WI38 (cell line): ENCODE results near the gene TMCO4.

Experiments
- H3K4me3 ChIP-seq: 2 replicates; pipeline ENCODE4 v1.5.1; 2011; ENCODE audit warnings: low read depth, mild to moderate bottlenecking, control low read depth, low read length
- TF ChIP-seq, protein P1 (sequence below): IDR thresholded peaks from 2 replicates; pipeline ENCODE4 v1.5.1; 2012; ENCODE audit warnings: low read depth, mild to moderate bottlenecking, control low read depth, low read length

TMCO4 gene

DNA sequence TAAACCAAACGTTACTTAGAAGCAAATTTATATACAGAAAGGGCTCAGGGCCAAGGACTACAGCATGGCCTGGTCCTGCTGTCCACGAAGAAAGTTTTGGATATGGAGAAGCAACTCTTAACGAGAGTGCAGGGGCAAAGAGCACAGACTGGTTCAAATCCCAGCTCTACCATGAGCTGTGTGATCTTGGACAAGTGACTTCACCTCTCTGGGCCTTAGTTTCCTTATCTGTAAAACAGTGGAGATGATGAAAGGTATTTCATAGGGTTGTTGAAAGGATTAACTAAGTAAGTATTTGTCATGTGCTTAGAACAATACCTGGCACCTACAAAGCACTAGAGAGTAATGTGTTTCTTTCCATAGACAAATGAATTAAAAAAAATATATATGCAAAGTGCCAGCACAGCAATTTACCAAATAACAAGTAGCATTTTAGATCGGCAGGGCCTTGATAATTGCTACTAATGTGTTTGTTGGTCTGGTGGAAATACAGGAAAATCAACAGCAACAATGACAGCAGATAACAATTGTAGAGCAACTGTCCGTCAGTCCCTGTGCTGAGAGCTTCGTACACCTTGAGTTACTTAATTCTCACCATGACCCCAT lies 25.4 kb downstream of the TMCO4 start:
- H3K4me3 ChIP-seq: no peak overlapping the region
- TF ChIP-seq, protein P1, sequence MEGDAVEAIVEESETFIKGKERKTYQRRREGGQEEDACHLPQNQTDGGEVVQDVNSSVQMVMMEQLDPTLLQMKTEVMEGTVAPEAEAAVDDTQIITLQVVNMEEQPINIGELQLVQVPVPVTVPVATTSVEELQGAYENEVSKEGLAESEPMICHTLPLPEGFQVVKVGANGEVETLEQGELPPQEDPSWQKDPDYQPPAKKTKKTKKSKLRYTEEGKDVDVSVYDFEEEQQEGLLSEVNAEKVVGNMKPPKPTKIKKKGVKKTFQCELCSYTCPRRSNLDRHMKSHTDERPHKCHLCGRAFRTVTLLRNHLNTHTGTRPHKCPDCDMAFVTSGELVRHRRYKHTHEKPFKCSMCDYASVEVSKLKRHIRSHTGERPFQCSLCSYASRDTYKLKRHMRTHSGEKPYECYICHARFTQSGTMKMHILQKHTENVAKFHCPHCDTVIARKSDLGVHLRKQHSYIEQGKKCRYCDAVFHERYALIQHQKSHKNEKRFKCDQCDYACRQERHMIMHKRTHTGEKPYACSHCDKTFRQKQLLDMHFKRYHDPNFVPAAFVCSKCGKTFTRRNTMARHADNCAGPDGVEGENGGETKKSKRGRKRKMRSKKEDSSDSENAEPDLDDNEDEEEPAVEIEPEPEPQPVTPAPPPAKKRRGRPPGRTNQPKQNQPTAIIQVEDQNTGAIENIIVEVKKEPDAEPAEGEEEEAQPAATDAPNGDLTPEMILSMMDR: no peak

GRCh38 chr1:19773485-19773884 lies 26.2 kb downstream of the TMCO4 start:
- no peak overlapping the region for H3K4me3 ChIP-seq

DNA sequence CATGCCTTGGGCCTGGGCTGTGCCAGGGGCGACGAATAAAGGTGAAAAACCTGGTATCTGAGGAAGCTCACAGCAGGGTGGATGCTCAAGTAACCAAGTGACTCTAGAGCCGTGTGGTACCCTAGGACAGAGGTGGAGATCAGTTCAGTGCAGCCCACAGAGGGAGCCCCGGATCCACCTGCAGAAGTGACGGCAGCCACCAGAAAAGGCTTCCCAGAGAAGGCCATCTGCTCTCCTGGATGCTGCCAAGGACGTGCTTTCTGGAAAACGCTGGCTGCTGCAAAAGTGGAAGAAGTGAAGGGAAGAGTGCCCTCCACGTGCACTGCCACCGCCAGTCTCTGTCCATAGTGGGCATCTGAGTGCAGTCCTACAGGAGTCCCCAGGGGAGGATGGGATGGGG lies 27.7 kb downstream of the TMCO4 start:
- TF ChIP-seq, protein P1: no peak
- H3K4me3 ChIP-seq: no peak overlapping the region

More at GRCh38 chr1:19773485-19773884, 26.2 kb downstream of the TMCO4 start:
- TF ChIP-seq, protein P1: no peak

DNA sequence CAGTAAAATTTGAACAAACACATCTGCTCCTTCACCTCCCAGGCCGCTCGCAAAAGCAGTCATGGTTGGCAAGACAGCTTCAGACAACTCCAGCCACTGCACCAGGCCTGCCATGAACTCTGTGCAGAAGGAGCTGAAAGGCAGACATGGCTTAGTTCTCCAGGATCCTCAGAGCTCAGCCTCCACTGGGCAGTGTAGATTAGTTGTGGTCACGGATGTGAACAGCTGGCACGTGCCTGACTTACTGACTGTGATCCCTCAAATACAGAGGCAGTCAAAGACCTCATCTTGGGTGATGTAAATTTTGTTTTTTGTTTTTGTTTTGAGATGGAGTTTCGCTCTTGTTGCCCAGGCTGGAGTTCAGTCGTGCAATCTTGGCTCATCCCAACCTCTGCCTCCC lies 28.4 kb downstream of the TMCO4 start:
- TF ChIP-seq, protein P1: no peak

GRCh38 chr1:19770436-19771190 lies 29.1 kb downstream of the TMCO4 start:
- no peak overlapping the region for H3K4me3 ChIP-seq

More for the DNA sequence above, 28.4 kb downstream of the TMCO4 start:
- no peak overlapping the region for H3K4me3 ChIP-seq

DNA sequence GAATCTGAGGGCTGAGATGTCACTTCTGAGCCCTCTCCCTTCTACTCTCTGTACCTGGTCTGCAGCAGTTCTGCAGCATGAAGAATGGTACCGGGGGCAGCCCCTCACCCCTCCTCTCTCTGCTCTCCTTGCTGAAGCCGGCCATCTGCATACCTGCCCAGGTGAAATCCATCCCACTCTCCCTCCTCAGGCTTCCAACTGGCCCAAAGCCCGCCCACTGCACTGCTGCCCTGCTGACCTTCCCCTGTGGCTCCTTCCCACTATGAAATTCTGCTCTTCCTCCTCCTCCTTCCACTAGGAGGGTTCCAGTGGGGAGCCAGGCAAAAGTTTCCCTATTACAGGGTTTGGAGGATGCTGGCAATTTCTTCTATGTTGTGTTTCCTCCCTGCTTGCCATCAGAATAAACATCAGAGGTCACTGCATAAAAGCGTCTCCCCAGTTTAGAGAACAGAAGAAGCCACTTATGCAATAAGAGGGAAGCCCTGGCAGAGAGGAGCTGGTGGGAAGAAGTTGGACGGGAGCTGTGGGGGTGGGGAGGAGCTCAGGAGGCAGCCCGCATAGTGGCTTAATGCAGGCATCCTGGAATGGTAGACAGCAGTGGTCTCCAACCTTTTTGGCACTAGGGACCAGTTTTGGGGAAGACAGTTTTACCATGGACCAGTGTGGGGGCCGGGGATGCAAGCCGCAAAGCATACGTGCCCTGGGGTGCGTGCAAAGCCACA lies 30.3 kb downstream of the TMCO4 start:
- no peak overlapping the region for H3K4me3 ChIP-seq
- TF ChIP-seq, protein P1: no peak

More at GRCh38 chr1:19770436-19771190, 29.1 kb downstream of the TMCO4 start:
- TF ChIP-seq, protein P1: no peak
